NOMO-1 treated with dmso at 0.1 percent for 144 hours (cell line): ENCODE data around the gene ABCC2.
"Not testable (repeated sequence)": the region's sequence is repeated elsewhere in the genome, so short reads cannot be mapped to it uniquely, and the experiment has no call there.

ENCODE experiments used
- DNase-seq: peaks from one replicate; lab custom pipeline; 2025; ENCODE audit not compliant: unreplicated experiment; lab: John Stamatoyannopoulos, UW

The ABCC2 gene

GRCh38 chr10:99888622-99889021, 106.2 kb downstream of the ABCC2 start:
- no peak for DNase-seq

- no peak for DNase-seq
Observed at GRCh38 chr10:99894613-99895012, 112.2 kb downstream of the ABCC2 start.

GRCh38 chr10:99895066-99895465, 112.6 kb downstream of the ABCC2 start:
- not testable (repeated sequence) for DNase-seq

GRCh38 chr10:99895867-99896266, 113.4 kb downstream of the ABCC2 start:
- DNase-seq = no peak
